ENCODE results near the gene TLCD1. TPM values are rescaled to one million over a fixed set of nuclear protein-coding genes. Genes with fewer than 3 reads are reported as not detected.

The TLCD1 gene
- total RNA-seq, 1 donor from 2014 or later = 11.1 TPM

- no peak for DNase-seq (ENCODE audit: low read depth)
Observed at GRCh38 chr17:28689011-28689410, 37.0 kb downstream of the TLCD1 start.

DNA sequence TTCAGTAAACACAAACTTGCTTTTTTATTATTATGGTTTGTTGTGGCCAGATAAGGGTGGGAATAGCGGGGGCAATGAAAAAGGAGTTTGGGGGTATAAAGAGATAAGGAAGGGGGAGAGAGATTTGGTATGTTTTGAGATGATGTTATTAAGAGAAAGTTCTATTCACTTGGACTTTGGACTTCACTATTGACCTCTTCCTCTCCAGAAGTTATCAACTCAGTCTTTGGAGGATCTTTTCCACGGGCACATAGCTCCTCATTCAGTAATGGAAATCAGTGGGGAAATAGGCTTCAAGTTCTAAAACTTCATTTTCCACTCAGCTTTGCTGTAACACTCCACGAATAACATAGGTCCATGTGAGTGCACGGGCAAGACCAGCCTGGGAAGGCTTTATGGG is 37.6 kb downstream of the TLCD1 start:
- DNase-seq (ENCODE audit: low read depth) = no peak

DNA sequence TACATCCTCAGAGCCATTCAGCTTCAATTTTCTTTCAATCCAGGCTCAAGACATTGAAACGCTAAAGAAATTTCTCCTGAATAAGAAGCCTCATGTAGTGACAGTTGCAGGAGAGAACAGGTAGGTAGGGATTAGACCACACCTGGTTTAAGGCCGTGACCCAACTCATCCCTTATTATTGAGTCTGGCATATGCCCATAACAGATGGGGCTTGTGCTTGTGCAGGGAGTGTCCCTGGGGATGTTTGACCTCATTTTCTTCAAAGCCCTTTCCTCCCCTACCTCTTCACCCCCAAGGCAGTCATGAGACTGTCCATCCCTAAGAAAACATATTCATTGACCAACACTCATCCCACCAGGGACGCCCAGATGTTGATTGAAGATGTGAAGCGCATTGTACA is 39.7 kb downstream of the TLCD1 start:
- DNase-seq (ENCODE audit: low read depth) = no peak

GRCh38 chr17:28685366-28685765 is 40.7 kb downstream of the TLCD1 start:
- no peak for DNase-seq (ENCODE audit: low read depth)

- peak; percentile 46 for DNase-seq (ENCODE audit: low read depth)
Observed at GRCh38 chr17:28684963-28685362, 41.1 kb downstream of the TLCD1 start.

DNA sequence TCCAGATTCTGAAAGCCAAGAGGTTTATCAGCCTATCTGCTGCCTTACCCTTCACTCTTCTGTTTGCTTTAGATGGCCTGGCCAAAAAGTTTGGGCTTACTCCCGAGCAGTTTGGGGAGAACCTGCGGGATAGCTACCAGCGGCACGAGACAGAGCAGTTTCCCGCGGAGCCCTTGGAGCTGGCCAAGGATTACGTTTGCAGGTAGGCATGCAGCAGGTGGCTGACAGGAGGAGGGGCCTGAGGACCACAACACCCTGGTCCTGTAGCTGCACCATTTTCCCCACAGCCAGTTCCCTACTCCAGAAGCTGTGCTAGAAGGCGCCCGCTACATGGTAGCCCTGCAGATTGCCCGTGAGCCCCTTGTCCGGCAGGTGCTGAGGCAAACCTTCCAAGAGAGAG is 43.4 kb downstream of the TLCD1 start:
- DNase-seq (ENCODE audit: low read depth) = no peak

DNA sequence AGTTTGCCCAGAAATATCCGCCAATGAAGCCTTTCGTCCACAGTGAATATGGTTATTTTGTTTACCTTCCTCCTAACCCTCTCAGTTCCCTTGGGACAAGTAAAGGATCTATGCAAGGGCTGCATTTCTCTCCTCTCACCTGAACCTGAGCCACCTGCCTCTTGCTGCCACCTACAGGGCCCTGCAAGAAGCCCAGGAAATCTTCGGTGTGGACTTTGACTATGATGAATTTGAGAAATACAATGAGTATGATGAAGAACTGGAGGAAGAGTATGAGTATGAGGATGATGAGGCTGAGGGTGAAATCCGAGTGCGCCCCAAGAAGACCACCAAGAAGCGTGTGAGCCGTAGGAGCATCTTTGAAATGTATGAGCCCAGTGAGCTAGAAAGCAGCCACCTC is 50.1 kb downstream of the TLCD1 start:
- no peak for DNase-seq (ENCODE audit: low read depth)

DNA sequence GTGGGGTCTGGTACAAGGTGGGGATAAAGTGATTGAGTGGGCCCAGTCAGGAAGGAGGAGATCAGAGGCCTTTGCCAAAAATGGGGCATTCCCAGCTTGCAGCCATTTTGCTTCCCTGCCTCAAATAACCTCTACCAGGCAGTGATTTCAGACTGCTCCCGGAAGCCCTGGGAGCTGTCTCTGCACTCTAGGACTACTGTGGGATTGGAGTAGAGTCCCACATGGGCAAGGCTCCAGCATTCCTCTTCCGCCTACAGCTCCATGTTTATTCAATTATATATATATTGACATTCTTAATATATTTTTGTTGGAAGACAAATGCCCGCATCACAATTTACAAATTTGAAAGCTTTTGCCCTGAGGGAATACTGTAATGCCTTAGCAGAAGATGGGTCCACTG is 50.5 kb downstream of the TLCD1 start:
- DNase-seq (ENCODE audit: low read depth) = no peak

Other genes starting within 250 kb of the TLCD1 start
- gene FOXN1, start 219.9 kb downstream of the TLCD1 start, total RNA-seq = not detected in 2 replicates
- gene UNC119, start 173.6 kb downstream of the TLCD1 start, total RNA-seq = 74.8 and 222 TPM in 2 replicates
- 162 and 204 TPM in 2 replicates for gene PIGS, start 154.7 kb downstream of the TLCD1 start, total RNA-seq
- 22.5 and 25.9 TPM in 2 replicates for gene ALDOC, start 149.3 kb downstream of the TLCD1 start, total RNA-seq
- gene SPAG5, start 127.2 kb downstream of the TLCD1 start, total RNA-seq = 2.2 and 4.3 TPM in 2 replicates
- gene RSKR, start 112.0 kb downstream of the TLCD1 start, total RNA-seq = 12.2 and 14.6 TPM in 2 replicates
- 144 and 157 TPM in 2 replicates for gene BLTP2, start 81.1 kb downstream of the TLCD1 start, total RNA-seq
- gene SDF2, start 64.3 kb downstream of the TLCD1 start, total RNA-seq = 36.3 and 39.7 TPM in 2 replicates
- gene SUPT6H, start 64.0 kb downstream of the TLCD1 start, total RNA-seq = 37.5 and 38.3 TPM in 2 replicates
- 1.0 and 1.6 TPM in 2 replicates for gene PROCA1, start 14.3 kb downstream of the TLCD1 start, total RNA-seq
- 162 and 198 TPM in 2 replicates for gene RAB34, start 8.4 kb downstream of the TLCD1 start, total RNA-seq
- gene RPL23A, start 6.2 kb downstream of the TLCD1 start, total RNA-seq = 261 and 384 TPM in 2 replicates
- gene NEK8, start 2.6 kb upstream of the TLCD1 start, total RNA-seq = 5.5 and 6.0 TPM in 2 replicates
- 173 and 248 TPM in 2 replicates for gene TRAF4, start 17.8 kb upstream of the TLCD1 start, total RNA-seq
- gene FAM222B, start 116.6 kb upstream of the TLCD1 start, total RNA-seq = 12.7 and 13.3 TPM in 2 replicates
- 35.2 and 43.7 TPM in 2 replicates for gene ERAL1, start 128.8 kb upstream of the TLCD1 start, total RNA-seq
- 30.1 and 36.4 TPM in 2 replicates for gene FLOT2, start 171.5 kb upstream of the TLCD1 start, total RNA-seq
- 3.3 and 5.3 TPM in 2 replicates for gene DHRS13, start 176.8 kb upstream of the TLCD1 start, total RNA-seq
- gene PHF12, start 225.3 kb upstream of the TLCD1 start, total RNA-seq = 18.5 and 21.4 TPM in 2 replicates